Esophagus muscularis mucosa (tissue), 4 donors: ENCODE data around the gene TLDC2. TPM values are rescaled to one million over a fixed set of nuclear protein-coding genes. Genes with fewer than 3 reads are reported as not detected.
A peak's percentile ranks its signal among the peaks of the same experiment; 100 is the strongest.

Source experiments
- DNase-seq: peaks from one replicate; pipeline ENCODE4 v3.0.0-alpha.2; 2017; ENCODE audit errors: extremely low spot score
- H3K27ac ChIP-seq, 4 donors: fragments of 200-600 bp; sonication (generic); replicated peaks in 1 of 4; 1 replicate in 3 of 4; 2 replicates in 1 of 4; pipeline ENCODE4 v1.5.1; 2016 to 2019; ENCODE audit warnings: mild to moderate bottlenecking in 1 of 4
- H3K27me3 ChIP-seq, 4 donors: fragments of 200-600 bp; sonication (generic); one replicate each; pipeline versions ENCODE4 v1.5.1 to v1.6.0; 2016 to 2019
- H3K36me3 ChIP-seq, 4 donors: fragments of 200-600 bp; sonication (generic); one replicate each; pipeline ENCODE4 v1.5.1; 2016 to 2019
- H3K4me1 ChIP-seq, 4 donors: fragments of 200-600 bp; sonication (generic); one replicate each; pipeline ENCODE4 v1.5.1; 2016 to 2019
- H3K4me3 ChIP-seq, 4 donors: fragments of 200-600 bp; sonication (generic); 1 replicate in 2 of 4; 2 replicates in 2 of 4; pipeline ENCODE4 v1.5.1; 2016 to 2019; ENCODE audit warnings: mild to moderate bottlenecking in 4 of 4, moderate library complexity in 1 of 4
- H3K9me3 ChIP-seq, 4 donors: fragments of 200-600 bp; sonication (generic); 1 replicate in 3 of 4; 2 replicates in 1 of 4; pipeline ENCODE4 v1.5.1; 2016 to 2019
- CTCF ChIP-seq, 3 experiments: fragments of 200-600 bp in 2 of 3; fragments of 450-650 bp in 1 of 3; sonication (generic) in 2 of 3; IDR thresholded peaks; one replicate each; pipeline ENCODE4 v1.5.1; 2017 to 2019; ENCODE audit warnings: antibody characterized with exemption in 3 of 3, mild to moderate bottlenecking in 2 of 3, moderate library complexity in 1 of 3
- EP300 ChIP-seq: sonication (generic); formaldehyde crosslinking; IDR thresholded peaks from one replicate; pipeline ENCODE4 v1.6.1; 2017; ENCODE audit warnings: antibody characterized with exemption
- POLR2A ChIP-seq: fragments of 450-650 bp; IDR thresholded peaks from one replicate; pipeline ENCODE4 v1.6.1; 2017; ENCODE audit warnings: antibody characterized with exemption, moderate library complexity, mild to moderate bottlenecking, low read depth
- POLR2AphosphoS5 ChIP-seq, 2 donors: sonication (generic); formaldehyde crosslinking; IDR thresholded peaks; one replicate each; pipeline ENCODE4 v1.6.1; 2017; ENCODE audit warnings: antibody characterized with exemption in 2 of 2
- WGBS: methylation state at CpG from one replicate; pipeline ENCODE4 v1.1.5; 2018; 5-methylcytosine and 5-hydroxymethylcytosine counted together
- intact Hi-C: fragments of 100-400 bp; cut with DNase I; formaldehyde crosslinking; loops from one replicate; pipeline ENCODE4 v1.15.1; 2023
- total RNA-seq, 4 donors: library from RNA; depleted of rRNA; stranded (reverse); fragments of >200 nt; gene quantifications; one replicate each; pipeline versions ENCODE4 v1.1.0 to v1.2.1, GENCODE V29; 2016

Gene TLDC2
- total RNA-seq, 4 donors from 2014 or later, result 0.34 to 0.66 (median 0.42) TPM; not detected in 1

DNA sequence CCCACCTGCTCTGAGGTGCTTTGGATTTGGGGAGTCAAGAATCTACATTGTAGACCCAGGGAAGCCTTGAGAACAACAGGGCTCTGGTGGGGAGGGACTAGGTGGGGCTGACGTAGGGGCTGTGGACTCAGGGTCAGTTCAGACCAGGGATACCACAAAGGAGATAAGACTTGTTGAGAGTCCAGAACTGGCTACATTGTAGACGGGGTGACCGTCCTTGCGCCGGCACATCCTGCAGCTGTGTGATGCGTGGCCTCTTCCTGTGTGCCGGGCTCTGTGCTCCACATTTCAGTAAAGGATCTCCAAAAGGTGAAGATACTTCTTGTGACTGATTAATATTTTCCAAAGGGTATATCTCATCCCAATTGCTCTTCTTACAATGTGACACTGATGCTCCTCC, 9.8 kb upstream of the TLDC2 start:
- no peaks in the 10 kb centered on the region for H3K9me3 ChIP-seq
- TF ChIP-seq POLR2A (no peak), EP300 (no peak), CTCF (IDR thresholded peaks at IDR 0.05) (no peak), POLR2AphosphoS5 (IDR thresholded peaks at IDR 0.05) (no peak)
- H3K27ac ChIP-seq, result peak overlapping the region in 2 of 4 donors; percentile 89 to 96
- 85% methylated on average over 7 of the region's 7 CpGs for WGBS
- H3K4me3 ChIP-seq, result no peak overlapping the region
- H3K4me1 ChIP-seq, result peaks cover 12 to 34% (median 30%) of the 10 kb centered on the region in 4 donors
- intact Hi-C loops, result loop anchor here (10.0 kb wide), 3 partner anchors 91 to 261 kb away; partner anchors contain the start of genes DSN1, NDRG3 and RAB5IF
- no peaks in the 10 kb centered on the region for H3K27me3 ChIP-seq
- H3K36me3 ChIP-seq, result no peaks in the 10 kb centered on the region
- DNase-seq, result no peak

- WGBS, result 72% methylated on average over 8 of the region's 8 CpGs
- DNase-seq, result no peak
- H3K36me3 ChIP-seq, result no peaks in the 10 kb centered on the region
- H3K9me3 ChIP-seq, result no peaks in the 10 kb centered on the region
- H3K4me1 ChIP-seq, result peaks cover 5 to 26% (median 22%) of the 10 kb centered on the region in 4 donors
- no peak overlapping the region for H3K4me3 ChIP-seq
- H3K27me3 ChIP-seq, result no peaks in the 10 kb centered on the region
- TF ChIP-seq EP300, result no peak
- TF ChIP-seq POLR2A, result no peak
- TF ChIP-seq POLR2AphosphoS5 (IDR thresholded peaks at IDR 0.05), result no peak
- TF ChIP-seq CTCF (IDR thresholded peaks at IDR 0.05), result no peak
- intact Hi-C loops, result loop anchor here (10.0 kb wide), 3 partner anchors 92 to 262 kb away; partner anchors contain the start of genes DSN1, NDRG3 and RAB5IF
- peak overlapping the region in 2 of 4 donors; percentile 39 to 89 for H3K27ac ChIP-seq
Measured at GRCh38 chr20:36866681-36867495, 9.1 kb upstream of the TLDC2 start.

GRCh38 chr20:36871640-36872570, 4.0 kb upstream of the TLDC2 start:
- H3K36me3 ChIP-seq, result no peaks in the 10 kb centered on the region
- no peak overlapping the region for H3K27ac ChIP-seq
- TF ChIP-seq EP300, result no peak
- no peak for TF ChIP-seq POLR2AphosphoS5 (IDR thresholded peaks at IDR 0.05)
- no peak for TF ChIP-seq POLR2A
- TF ChIP-seq CTCF (IDR thresholded peaks at IDR 0.05), result no peak
- no peaks in the 10 kb centered on the region for H3K27me3 ChIP-seq
- H3K9me3 ChIP-seq, result no peaks in the 10 kb centered on the region
- no peak overlapping the region for H3K4me3 ChIP-seq
- H3K4me1 ChIP-seq, result peaks cover 0 to 7% (median 2%) of the 10 kb centered on the region in 4 donors
- 72% methylated on average over 16 of the region's 16 CpGs for WGBS
- DNase-seq, result no peak
- intact Hi-C loops, result no loop called here

- WGBS, result 45% methylated on average over 2 of the region's 5 CpGs
- Histone ChIP-seq H3K9me3 (no peaks in the 10 kb centered on the region), H3K27me3 (no peaks in the 10 kb centered on the region), H3K27ac (no peak overlapping the region), H3K36me3 (no peaks in the 10 kb centered on the region), H3K4me3 (no peak overlapping the region), H3K4me1 (peaks cover 0 to 5% (median 0%) of the 10 kb centered on the region in 4 donors)
- intact Hi-C loops, result no loop called here
- no peak for TF ChIP-seq POLR2AphosphoS5 (IDR thresholded peaks at IDR 0.05)
- no peak for DNase-seq
Measured at GRCh38 chr20:36872852-36873251, 3.1 kb upstream of the TLDC2 start.
